Keratinocyte (primary cell): ENCODE results near the gene SLC25A28. TPM values are rescaled to one million over a fixed set of nuclear protein-coding genes. Genes with fewer than 3 reads are reported as not detected.
A peak's percentile ranks its signal among the peaks of the same experiment; 100 is the strongest.

Source experiments
- DNase-seq: peaks from one replicate; pipeline ENCODE4 v3.0.0-alpha.2; 2011; ENCODE audit warnings: low read depth, missing footprints, low spot score
- FAIRE-seq: peaks from 2 replicates; lab custom pipeline; 2011; peaks lifted over from hg19 to GRCh38; lab: Jason Lieb, UNC
- H2AFZ ChIP-seq: 2 replicates; pipeline ENCODE4 v1.6.0; 2012; ENCODE audit warnings: low read length, control low read depth, inconsistent platforms; ENCODE audit not compliant: control insufficient read depth
- H3K27ac ChIP-seq: 2 replicates; pipeline ENCODE4 v1.5.1; 2011; ENCODE audit warnings: low read length; ENCODE audit not compliant: control insufficient read depth, insufficient read depth
- H3K27me3 ChIP-seq: 3 replicates; pipeline ENCODE4 v1.6.0; 2011; ENCODE audit warnings: low read length; ENCODE audit not compliant: control insufficient read depth, insufficient read depth; ENCODE audit errors: extremely low read depth
- H3K36me3 ChIP-seq, 2 experiments: 2 replicates in 1 of 2; 3 replicates in 1 of 2; pipeline ENCODE4 v1.5.1; 2011; ENCODE audit warnings: low read length in 2 of 2, mild to moderate bottlenecking in 1 of 2; ENCODE audit not compliant: control insufficient read depth in 2 of 2, insufficient read depth in 2 of 2; ENCODE audit errors: extremely low read depth in 1 of 2
- H3K4me1 ChIP-seq: 3 replicates; pipeline ENCODE4 v1.5.1; 2011; ENCODE audit warnings: low read length; ENCODE audit not compliant: control insufficient read depth, insufficient read depth; ENCODE audit errors: extremely low read depth
- H3K4me2 ChIP-seq: 3 replicates; pipeline ENCODE4 v1.6.0; 2011; ENCODE audit warnings: low read depth, low read length; ENCODE audit not compliant: control insufficient read depth, insufficient read depth; ENCODE audit errors: extremely low read depth
- H3K4me3 ChIP-seq, 3 experiments: fragments of 200-600 bp in 1 of 3; sonication (generic) in 1 of 3; 2 replicates in 2 of 3; 3 replicates in 1 of 3; pipeline ENCODE4 v1.5.1; 2011 to 2016; ENCODE audit warnings: low read length in 3 of 3, mild to moderate bottlenecking in 3 of 3, control low read depth in 2 of 3, inconsistent platforms in 1 of 3, low read depth in 1 of 3, mixed read lengths in 1 of 3, mixed run types in 1 of 3, moderate library complexity in 1 of 3; ENCODE audit not compliant: control insufficient read depth in 2 of 3, insufficient read depth in 2 of 3; ENCODE audit errors: extremely low read depth in 1 of 3
- H3K79me2 ChIP-seq: 2 replicates; pipeline ENCODE4 v1.6.0; 2012; ENCODE audit warnings: low read length; ENCODE audit not compliant: control insufficient read depth, insufficient read depth
- H3K9ac ChIP-seq: 3 replicates; pipeline ENCODE4 v1.6.0; 2011; ENCODE audit warnings: low read length; ENCODE audit not compliant: control insufficient read depth, insufficient read depth; ENCODE audit errors: extremely low read depth
- H3K9me1 ChIP-seq: 3 replicates; pipeline ENCODE4 v1.6.0; 2011; ENCODE audit warnings: low read length; ENCODE audit not compliant: control insufficient read depth, insufficient read depth; ENCODE audit errors: extremely low read depth
- H3K9me3 ChIP-seq: 2 replicates; pipeline ENCODE4 v1.5.1; 2012; ENCODE audit warnings: low read depth, low read length; ENCODE audit not compliant: control insufficient read depth
- H4K20me1 ChIP-seq: 3 replicates; pipeline ENCODE4 v1.6.0; 2011; ENCODE audit warnings: low read length; ENCODE audit not compliant: control insufficient read depth, insufficient read depth; ENCODE audit errors: extremely low read depth
- CTCF ChIP-seq, 3 experiments: IDR thresholded peaks in 1 of 3; conservative IDR thresholded peaks in 1 of 3; optimal IDR thresholded peaks in 1 of 3; 2 replicates in 2 of 3; 3 replicates in 1 of 3; pipeline versions ENCODE3 to v1.5.1; 2011; ENCODE audit warnings: low read length in 3 of 3, mild to moderate bottlenecking in 3 of 3, moderate library complexity in 2 of 3, control low read depth in 1 of 3, inconsistent platforms in 1 of 3; ENCODE audit not compliant: insufficient read depth in 2 of 3; ENCODE audit errors: extremely low read depth in 1 of 3
- EZH2 ChIP-seq: IDR thresholded peaks from one replicate; pipeline ENCODE4 v1.6.1; 2012; ENCODE audit warnings: inconsistent platforms, mild to moderate bottlenecking, low read length, moderate library complexity
- dilution Hi-C: fragments of 300-500 bp; cut with MboI; formaldehyde crosslinking; loops from one replicate; pipeline ENCODE4 v1.7.0; 2020; ENCODE audit warnings: low sequenced_read_pairs; ENCODE audit not compliant: extremely low pct_ligation_motif_present
- polyA plus RNA-seq, 5 experiments: library from polyadenylated mRNA; depleted of rRNA in 3 of 5; stranded (reverse) in 3 of 5; stranded (forward) in 1 of 5; unstranded in 1 of 5; fragments of >200 nt; gene quantifications; 1 replicate in 1 of 5; 2 replicates in 3 of 5; 3 replicates in 1 of 5; pipeline versions ENCODE4 v1.2.1 to v1.2.3, GENCODE V29; 2011 to 2012; ENCODE audit warnings: missing spikeins in 2 of 5, low read depth in 1 of 5, low replicate concordance in 1 of 5

The SLC25A28 gene
- polyA plus RNA-seq, 1 donor (not counting 4 experiments of a cell fraction or from before 2014, with no cell fraction given) = 52.3 TPM

- peak overlapping the region; percentile 99 for H3K27ac ChIP-seq
- peaks cover 0 to 5% of the 10 kb centered on the region in 2 experiments for H3K36me3 ChIP-seq
- no peaks in the 10 kb centered on the region for H3K9me3 ChIP-seq
- peak overlapping the region; percentile 98 for H3K9ac ChIP-seq
- no peaks in the 10 kb centered on the region for H4K20me1 ChIP-seq
- peak; percentile 32 for DNase-seq
- peak overlapping the region; percentile 58 to 81 (median 76) for H3K4me3 ChIP-seq
- H3K79me2 ChIP-seq = peaks cover 33% of the 10 kb centered on the region
- H3K4me2 ChIP-seq = peak overlapping the region; percentile 89
- no peaks in the 10 kb centered on the region for H3K27me3 ChIP-seq
- dilution Hi-C loops = loop anchor here (25.0 kb wide), 1 partner anchor 184 kb away; the partner anchor contains the start of gene GOT1
- peak overlapping the region; percentile 89 for H2AFZ ChIP-seq
- peaks cover 27% of the 10 kb centered on the region for H3K4me1 ChIP-seq
- H3K9me1 ChIP-seq = no peaks in the 10 kb centered on the region
- FAIRE-seq = peak; percentile 51
- TF ChIP-seq EZH2 = no peak
- no peak for TF ChIP-seq CTCF (optimal IDR thresholded peaks at IDR 0.05 in 1 of 3, IDR thresholded peaks at IDR 0.05 in 1 of 3, conservative IDR thresholded peaks at IDR 0.05 in 1 of 3; ENCODE audit: extremely low read depth in 1 of 3, insufficient read depth in 2 of 3, low read length in 3 of 3)
Measured at GRCh38 chr10:99621454-99622251, 1.4 kb upstream of the SLC25A28 start.

DNA sequence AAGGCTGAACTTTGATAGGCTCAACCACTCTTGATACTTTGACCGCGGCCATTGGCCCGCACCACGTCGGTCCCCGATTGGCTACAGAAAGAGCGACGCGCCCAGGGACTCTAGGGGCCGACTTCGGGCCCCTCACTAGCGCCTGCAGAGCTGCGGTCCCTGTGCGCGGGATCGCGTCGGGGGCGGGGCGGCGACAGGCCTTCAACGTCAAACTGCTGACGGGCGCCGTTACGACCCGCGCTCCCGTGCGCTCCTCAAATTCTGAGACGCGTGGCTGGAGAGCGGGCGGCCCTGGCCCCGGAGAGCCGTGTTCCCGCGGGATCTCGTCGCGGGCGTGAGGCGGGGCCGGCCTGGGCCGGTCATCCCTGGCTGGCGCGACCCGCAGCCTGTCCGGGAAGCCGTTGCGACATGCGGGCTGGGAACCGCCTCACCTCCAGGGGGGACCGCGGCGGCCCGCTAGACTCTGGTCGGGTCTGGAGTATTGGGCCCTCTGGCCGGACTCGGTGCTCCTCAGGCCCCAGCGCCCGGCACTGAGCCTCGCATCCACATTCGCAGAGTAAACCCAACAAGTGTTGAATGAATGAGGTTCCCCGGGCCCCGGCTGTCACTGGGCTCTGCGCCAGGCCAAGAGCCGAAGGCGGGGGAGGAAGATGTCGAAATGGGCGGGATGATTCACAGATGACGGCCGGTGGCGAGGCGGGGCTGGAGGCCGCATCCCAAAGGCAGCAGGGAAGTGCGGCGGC, 643 bp upstream of the SLC25A28 start:
- dilution Hi-C loops = loop anchor here (25.0 kb wide), 1 partner anchor 184 kb away; the partner anchor contains the start of gene GOT1

More for the DNA sequence above, 643 bp upstream of the SLC25A28 start:
- Histone ChIP-seq H3K27ac (peak overlapping the region; percentile 99), H3K9me1 (no peaks in the 10 kb centered on the region), H2AFZ (peak overlapping the region; percentile 89), H3K36me3 (peaks cover 0 to 5% of the 10 kb centered on the region in 2 experiments), H3K9me3 (no peaks in the 10 kb centered on the region), H3K9ac (peak overlapping the region; percentile 98), H3K4me1 (peaks cover 27% of the 10 kb centered on the region), H3K27me3 (no peaks in the 10 kb centered on the region), H4K20me1 (no peaks in the 10 kb centered on the region), H3K4me3 (peak overlapping the region; percentile 58 to 81 (median 76)), H3K79me2 (peaks cover 41% of the 10 kb centered on the region), H3K4me2 (peak overlapping the region; percentile 89)
- peak; percentile 48 for DNase-seq
- TF ChIP-seq CTCF (optimal IDR thresholded peaks at IDR 0.05 in 1 of 3, IDR thresholded peaks at IDR 0.05 in 1 of 3, conservative IDR thresholded peaks at IDR 0.05 in 1 of 3; ENCODE audit: extremely low read depth in 1 of 3, insufficient read depth in 2 of 3, low read length in 3 of 3) (no peak), EZH2 (no peak)
- no peak for FAIRE-seq
